ENCODE measurements around the gene KIF27.

GRCh38 chr9:83956436-83957247 is 35.4 kb upstream of the KIF27 start:
- TF ChIP-seq EZH2phosphoT487 (conservative IDR thresholded peaks at IDR 0.05; ENCODE audit: low read length): no peak
- TF ChIP-seq CTCF (IDR thresholded peaks at IDR 0.05; ENCODE audit: insufficient read depth, low read length, poor library complexity, severe bottlenecking): no peak
